Skin epidermis (tissue), 12 donors: ENCODE results near the gene SYNDIG1.
"Not testable (repeated sequence)": the region's sequence is repeated elsewhere in the genome, so short reads cannot be mapped to it uniquely, and the experiment has no call there.

Source experiments
- H3K27ac ChIP-seq, 21 experiments: fragments of 200-600 bp; sonication (generic) in 11 of 21; one replicate each; pipeline ENCODE4 v1.5.0; 2020; ENCODE audit warnings: mild to moderate bottlenecking in 3 of 21, inconsistent platforms in 2 of 21, moderate library complexity in 2 of 21
- H3K4me3 ChIP-seq, 7 experiments: fragments of 200-600 bp; sonication (generic) in 2 of 7; one replicate each; pipeline ENCODE4 v1.5.0; 2020; ENCODE audit warnings: inconsistent platforms in 2 of 7, mild to moderate bottlenecking in 2 of 7, moderate library complexity in 1 of 7

SYNDIG1 gene

DNA sequence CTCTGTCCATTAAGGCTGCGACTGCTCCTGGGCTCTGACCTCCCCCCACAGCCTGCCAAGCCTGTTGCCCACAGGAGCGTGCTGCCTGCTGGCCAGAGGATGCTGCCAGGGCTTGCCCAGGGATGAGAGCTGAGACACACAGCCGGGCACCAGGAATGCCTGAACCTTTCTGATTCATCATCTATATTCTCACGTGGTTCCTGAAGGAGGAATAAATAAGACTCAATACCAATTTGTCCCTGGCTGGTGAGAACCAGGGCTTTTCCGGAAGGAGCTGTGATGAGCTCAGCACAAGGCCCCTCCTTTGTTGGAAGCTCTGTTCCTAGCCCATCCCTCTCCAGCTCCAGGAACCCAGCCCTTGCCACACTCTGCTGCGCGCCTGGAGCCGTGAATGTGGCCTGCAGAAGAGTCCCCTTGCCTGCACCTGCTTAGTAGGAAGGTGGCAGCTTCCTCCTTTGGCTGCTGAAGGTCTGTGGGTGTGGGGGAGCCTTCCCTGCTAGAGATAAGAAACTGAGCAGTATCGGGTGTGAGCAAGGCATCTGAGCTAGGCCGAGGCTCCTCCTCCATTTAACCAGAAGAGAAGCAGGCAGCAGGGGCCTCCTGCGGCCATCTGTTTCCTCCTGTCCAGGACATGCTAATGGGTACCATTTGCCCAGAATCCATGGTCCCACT, 37.9 kb downstream of the SYNDIG1 start:
- Histone ChIP-seq H3K4me3 (no peak overlapping the region), H3K27ac (no peak overlapping the region)

GRCh38 chr20:24512441-24512840, 43.0 kb downstream of the SYNDIG1 start:
- H3K27ac ChIP-seq, H3K4me3 ChIP-seq: not testable (repeated sequence)

DNA sequence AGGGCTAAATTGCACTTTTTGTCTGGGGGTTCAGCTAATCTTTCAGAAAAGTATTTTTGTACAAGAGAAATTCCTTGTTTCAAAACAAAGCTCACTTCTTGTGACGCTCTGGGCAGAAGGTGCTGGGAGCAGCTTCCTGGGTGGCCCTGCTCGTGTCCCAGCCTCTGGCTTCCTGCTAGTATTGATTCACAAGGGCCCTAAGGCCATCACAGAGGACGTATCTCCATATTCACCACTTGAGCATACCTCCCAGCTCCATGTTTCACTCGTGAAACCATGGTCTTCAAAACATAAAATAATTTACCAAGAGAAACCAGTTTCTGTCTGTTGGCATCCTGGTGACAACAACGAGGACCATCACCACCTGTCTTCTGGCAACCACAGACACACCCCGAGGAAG, 49.1 kb downstream of the SYNDIG1 start:
- Histone ChIP-seq H3K4me3 (no peak overlapping the region), H3K27ac (no peak overlapping the region)

GRCh38 chr20:24519476-24519875, 50.0 kb downstream of the SYNDIG1 start:
- Histone ChIP-seq H3K27ac (no peak overlapping the region), H3K4me3 (no peak overlapping the region)

GRCh38 chr20:24521032-24521431, 51.6 kb downstream of the SYNDIG1 start:
- no peak overlapping the region for H3K4me3 ChIP-seq
- H3K27ac ChIP-seq, result no peak overlapping the region

DNA sequence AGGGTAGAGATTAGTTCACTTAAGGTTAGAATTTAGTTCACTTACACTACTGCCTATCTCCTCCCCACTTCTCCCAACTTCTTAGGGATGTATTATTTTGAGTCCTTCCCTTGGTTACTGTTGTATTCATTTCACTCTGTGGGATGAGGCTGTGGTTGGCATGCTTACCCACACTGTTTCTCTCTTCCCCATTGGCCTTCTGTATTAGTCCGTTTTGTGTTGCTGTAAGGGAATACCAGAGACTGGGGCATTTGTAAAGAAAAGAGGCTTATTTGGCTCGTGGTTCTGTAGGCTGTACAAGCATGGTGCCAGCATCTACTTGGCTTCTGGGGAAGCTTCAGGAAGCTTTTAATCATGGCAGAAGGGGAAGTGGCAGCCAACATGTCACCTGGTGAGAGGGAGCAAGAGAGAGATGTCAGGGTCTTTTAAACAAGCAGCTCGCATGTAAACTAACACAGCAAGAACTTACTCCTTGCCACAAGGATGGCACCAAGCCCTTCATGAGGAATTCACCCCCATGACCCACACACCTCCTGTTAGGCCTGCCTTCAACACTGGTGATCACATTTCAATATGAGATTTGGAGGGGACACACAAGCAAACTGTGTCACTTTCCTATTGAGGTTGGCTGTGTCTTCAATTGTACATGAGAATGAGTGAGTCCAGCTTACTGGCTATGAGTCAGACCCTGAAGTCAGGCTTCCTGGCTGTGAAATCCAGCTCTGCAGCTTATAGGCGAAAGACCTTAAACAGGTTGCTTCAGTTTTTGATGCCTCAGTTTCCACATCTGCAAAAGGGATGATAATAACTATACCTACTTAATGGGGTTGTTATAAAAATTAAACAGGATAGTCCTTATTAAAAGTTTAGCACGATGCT, 53.3 kb downstream of the SYNDIG1 start:
- Histone ChIP-seq H3K4me3 (no peak overlapping the region), H3K27ac (no peak overlapping the region)

DNA sequence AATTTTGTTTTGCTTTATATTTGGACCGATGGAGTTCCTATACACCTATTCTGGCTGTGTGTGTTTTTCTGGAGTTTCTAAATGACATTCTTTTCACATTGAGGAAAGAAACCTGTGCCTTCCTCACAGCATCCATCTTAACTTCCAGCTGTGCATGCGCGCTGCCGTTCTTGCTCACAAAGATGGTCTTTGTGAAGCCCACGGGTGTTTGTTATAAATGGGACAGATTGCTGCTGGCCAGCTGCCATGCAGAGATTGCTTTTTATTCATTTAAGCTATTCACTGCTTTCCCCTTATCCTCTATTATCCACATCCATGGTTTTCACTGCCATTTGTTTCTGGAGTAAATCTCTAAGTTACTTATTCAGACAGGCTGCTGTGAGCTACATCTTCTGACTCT, 54.2 kb downstream of the SYNDIG1 start:
- Histone ChIP-seq H3K4me3 (no peak overlapping the region), H3K27ac (no peak overlapping the region)

DNA sequence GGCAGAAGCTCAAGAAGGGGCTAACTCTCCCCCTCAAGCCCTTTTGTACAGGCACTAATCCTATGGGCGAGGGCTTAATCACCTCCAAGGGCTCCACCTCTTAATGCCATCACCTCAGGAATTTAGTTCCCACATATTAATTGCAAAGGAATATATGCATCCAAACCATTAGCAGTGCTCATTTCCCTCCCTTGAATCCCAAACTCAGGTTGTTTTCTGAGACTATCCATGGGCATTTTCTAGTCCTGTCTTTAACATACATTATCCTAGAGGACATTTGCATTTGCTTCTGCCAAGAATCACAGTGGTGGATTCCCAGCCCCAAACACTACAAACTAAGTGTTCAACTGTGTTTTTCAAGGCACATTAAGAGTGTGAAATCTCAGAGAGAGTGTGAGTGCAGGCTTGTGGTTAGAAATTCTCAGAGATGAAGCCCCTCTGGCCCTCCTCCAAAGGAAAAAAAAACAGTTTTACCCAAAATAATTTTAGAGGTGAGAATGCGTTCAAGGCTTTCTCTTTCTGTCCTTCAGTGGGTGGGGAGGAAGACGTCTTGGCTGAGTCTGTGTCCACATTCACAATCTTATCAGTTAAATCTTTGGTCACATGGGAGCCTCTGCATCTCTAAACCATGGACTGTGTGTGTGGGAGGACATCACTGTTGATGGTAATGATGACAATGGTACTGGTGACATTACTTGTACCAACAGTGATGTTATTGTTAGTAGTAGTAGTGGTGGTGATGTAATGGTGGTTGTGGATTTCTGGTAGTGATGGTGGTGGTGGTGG, 59.3 kb downstream of the SYNDIG1 start:
- H3K4me3 ChIP-seq, result no peak overlapping the region
- H3K27ac ChIP-seq, result no peak overlapping the region

DNA sequence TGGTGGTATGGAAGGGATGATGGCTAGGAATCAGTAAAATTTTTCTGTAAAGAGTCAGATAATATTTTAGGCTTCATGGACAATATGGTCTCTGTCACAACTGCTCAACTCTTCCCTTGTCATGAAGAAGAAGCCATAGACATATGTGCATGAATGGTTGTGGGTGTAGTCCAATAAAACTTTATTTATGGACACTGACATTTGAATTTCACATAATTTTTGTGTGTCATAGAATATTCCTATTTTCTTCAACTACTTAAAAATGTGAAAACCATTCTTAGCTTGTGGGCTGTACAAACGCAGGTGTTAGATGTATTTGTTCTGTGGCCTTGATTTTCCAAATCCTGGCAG, 59.9 kb downstream of the SYNDIG1 start:
- H3K27ac ChIP-seq, result no peak overlapping the region
- H3K4me3 ChIP-seq, result no peak overlapping the region

- H3K27ac ChIP-seq, result no peak overlapping the region
- H3K4me3 ChIP-seq, result no peak overlapping the region
Observed at GRCh38 chr20:24530131-24530680, 60.8 kb downstream of the SYNDIG1 start.

DNA sequence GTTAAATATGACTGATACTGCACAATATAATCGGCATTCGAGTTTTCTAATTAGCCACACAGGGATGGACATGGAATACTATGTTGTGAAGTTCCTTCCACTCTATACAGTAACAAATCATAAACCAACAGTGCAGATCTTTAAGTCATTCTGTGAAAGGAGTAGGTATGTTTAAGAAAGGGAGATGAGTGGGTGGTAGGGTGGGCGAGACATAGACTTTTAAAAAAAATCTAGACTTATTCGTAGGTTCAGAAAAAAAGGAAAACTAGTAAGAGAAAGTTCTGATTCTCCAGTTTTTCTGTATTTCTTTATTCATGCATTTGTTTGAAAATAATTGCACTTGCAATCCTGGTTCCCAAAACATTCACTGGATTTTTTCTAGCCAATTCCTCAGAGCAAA, 61.8 kb downstream of the SYNDIG1 start:
- Histone ChIP-seq H3K4me3 (no peak overlapping the region), H3K27ac (no peak overlapping the region)

GRCh38 chr20:24531631-24532419, 62.4 kb downstream of the SYNDIG1 start:
- no peak overlapping the region for H3K27ac ChIP-seq
- H3K4me3 ChIP-seq, result no peak overlapping the region

GRCh38 chr20:24533449-24533848, 64.0 kb downstream of the SYNDIG1 start:
- Histone ChIP-seq H3K27ac (no peak overlapping the region), H3K4me3 (no peak overlapping the region)

GRCh38 chr20:24534282-24534681, 64.9 kb downstream of the SYNDIG1 start:
- H3K27ac ChIP-seq, result no peak overlapping the region
- H3K4me3 ChIP-seq, result no peak overlapping the region

DNA sequence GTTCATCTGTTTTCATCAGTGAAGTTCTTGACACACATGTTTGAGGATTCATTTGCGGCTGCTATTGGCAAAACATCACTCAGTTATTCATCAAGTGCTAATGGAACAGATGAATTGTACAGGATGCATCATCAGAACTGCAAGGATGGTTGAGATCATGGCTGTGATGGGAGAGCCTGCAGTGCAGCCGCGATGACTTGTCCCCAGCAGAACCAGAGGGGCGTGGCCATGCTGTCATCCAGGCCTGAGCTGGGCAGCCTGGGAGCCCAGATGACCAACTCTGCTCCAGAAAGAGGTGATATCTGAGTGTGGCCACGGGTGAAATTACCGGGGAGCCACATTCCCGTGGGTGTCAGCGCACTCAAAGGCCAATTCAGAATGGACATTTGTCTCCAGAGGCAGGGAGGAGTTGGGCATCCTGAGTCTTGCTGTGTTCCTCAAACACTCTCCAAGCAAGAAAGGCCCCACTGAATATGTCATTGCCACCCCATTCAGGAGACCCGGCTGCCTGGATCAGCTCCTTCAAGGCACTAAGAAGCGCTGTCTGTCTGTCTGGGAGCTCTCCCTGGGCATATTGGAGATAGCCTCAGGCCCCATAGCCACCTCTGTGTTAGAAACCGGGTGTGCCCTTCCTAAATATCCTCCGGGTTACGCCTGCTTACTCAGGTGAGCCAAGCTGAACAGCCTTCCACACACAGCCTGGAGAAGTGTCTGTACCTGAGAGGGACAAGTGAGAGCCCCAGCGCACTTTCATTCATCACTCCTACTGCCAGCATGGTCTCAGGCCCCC, 66.7 kb downstream of the SYNDIG1 start:
- Histone ChIP-seq H3K27ac (no peak overlapping the region), H3K4me3 (no peak overlapping the region)

- H3K27ac ChIP-seq, result no peak overlapping the region
- H3K4me3 ChIP-seq, result no peak overlapping the region
Observed at GRCh38 chr20:24537210-24537609, 67.8 kb downstream of the SYNDIG1 start.

DNA sequence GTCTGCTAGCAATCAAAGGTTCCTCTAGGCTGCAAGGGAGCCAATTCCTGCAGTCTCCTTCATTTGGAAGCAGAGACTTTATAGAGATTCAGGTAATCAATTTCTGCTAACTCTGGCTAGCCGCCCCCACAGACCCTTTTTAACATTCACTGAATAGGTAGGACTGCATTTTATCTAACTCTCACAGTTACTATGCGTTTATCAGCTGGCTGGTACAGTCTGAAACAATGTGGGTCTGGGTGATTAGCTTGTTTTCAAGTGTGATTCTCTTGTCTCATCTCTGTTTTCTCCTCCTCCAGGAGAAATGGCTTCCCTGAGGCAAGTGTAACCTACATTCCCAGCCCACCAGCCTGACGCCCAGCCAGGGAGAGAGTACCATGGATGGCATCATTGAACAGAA, 73.3 kb downstream of the SYNDIG1 start:
- no peak overlapping the region for H3K27ac ChIP-seq
- H3K4me3 ChIP-seq, result no peak overlapping the region

- Histone ChIP-seq H3K4me3 (no peak overlapping the region), H3K27ac (no peak overlapping the region)
Observed at GRCh38 chr20:24543168-24543567, 73.7 kb downstream of the SYNDIG1 start.

DNA sequence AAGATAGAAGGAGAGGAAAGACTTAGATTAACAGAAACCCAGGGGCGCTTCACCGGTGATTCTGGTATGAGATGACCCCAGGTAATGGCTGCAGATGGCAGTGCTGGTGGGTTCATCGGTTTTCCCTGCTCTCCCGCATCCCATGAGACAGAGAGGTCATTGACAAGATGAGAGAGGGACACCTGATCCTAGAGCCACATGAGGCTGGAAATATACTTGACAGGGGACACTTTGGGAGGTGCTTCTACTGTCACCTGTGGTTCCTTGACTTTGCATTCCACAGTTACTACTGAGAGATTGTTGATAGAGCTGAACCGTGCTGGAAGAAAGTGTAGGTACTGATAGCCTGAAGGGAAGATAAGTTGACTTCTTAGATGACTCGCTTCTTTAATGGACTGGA, 74.3 kb downstream of the SYNDIG1 start:
- Histone ChIP-seq H3K27ac (no peak overlapping the region), H3K4me3 (no peak overlapping the region)
